Measurements from ENCODE around the gene PLXNA4.

PLXNA4 gene

DNA sequence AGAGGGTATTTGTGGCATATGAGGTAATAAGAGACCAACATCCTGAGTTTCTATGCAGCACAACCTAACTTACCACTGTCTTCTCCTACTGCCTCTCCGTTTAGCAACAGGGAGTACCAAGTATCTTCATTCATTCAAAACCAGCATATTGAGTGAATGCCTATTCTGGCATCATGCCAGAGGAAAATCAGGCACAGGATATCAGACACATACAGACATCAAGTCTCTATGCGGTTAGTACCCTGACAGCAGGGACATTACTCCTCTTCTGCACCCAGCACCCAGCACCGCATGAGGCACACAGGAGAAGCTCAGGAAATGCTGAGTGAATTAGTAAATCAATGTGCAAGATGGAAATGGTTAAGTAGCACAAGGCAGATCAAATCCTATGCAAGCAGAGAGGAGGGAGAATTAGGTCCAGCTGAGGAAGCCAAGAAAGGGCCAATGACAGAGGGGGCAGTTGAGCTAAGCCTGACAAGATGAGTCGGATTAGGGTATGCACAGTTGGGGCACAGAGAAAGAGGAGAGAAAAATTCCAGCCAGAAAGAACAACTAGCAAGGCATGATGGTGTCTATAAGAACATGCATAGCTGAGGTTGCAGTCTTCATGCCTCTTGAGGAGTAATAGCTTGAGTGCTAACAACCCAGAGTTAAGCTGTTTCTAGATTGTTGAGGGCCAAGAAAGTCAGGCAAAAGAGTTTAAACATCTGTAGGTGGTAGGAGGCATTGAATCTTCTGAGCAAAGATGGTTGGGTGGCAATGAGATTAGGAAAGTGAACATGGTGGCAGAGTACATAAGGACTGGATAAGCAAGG, 146.0 kb downstream of the PLXNA4 start:
- H3K4me3 ChIP-seq (ENCODE audit: low read depth in 1 of 2, low read length in 2 of 2): no peak overlapping the region
- H3K36me3 ChIP-seq (ENCODE audit: insufficient read depth, low read length): no peaks in the 10 kb centered on the region
- no peaks in the 10 kb centered on the region for H3K9me3 ChIP-seq (ENCODE audit: low read length)
- H3K4me1 ChIP-seq (ENCODE audit: insufficient read depth, low read length): no peaks in the 10 kb centered on the region
- no peak overlapping the region for H3K9ac ChIP-seq (ENCODE audit: low read length)
- no peaks in the 10 kb centered on the region for H3K27me3 ChIP-seq (ENCODE audit: control insufficient read depth in 1 of 2, insufficient read depth in 2 of 2, low read length in 2 of 2)
- no peak overlapping the region for H3K27ac ChIP-seq (ENCODE audit: low read depth, low read length)

DNA sequence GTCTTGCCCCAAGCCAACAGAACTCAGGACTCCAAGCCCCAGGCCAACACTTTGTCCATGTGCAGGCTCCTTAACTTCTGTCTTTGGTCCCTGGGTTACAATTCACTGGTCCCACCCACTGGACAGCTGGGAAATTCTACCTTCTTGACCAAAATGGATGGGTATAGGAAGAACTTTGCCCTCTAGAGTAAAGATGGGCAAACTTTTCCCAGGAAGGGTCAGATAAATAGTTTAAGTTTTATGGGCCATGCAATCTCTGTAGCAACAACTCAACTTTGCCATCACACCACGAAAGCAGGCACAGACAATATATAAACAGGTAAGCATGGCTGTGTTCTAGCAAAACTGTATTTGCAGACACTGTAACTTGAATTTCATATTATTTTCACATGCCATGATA, 147.1 kb downstream of the PLXNA4 start:
- Histone ChIP-seq H3K9me3 (ENCODE audit: low read length) (no peaks in the 10 kb centered on the region), H3K27me3 (ENCODE audit: control insufficient read depth in 1 of 2, insufficient read depth in 2 of 2, low read length in 2 of 2) (no peaks in the 10 kb centered on the region), H3K4me3 (ENCODE audit: low read depth in 1 of 2, low read length in 2 of 2) (no peak overlapping the region), H3K4me1 (ENCODE audit: insufficient read depth, low read length) (no peaks in the 10 kb centered on the region), H3K36me3 (ENCODE audit: insufficient read depth, low read length) (no peaks in the 10 kb centered on the region), H3K9ac (ENCODE audit: low read length) (no peak overlapping the region), H3K27ac (ENCODE audit: low read depth, low read length) (no peak overlapping the region)

GRCh38 chr7:132428247-132428919, 147.9 kb downstream of the PLXNA4 start:
- H3K4me1 ChIP-seq (ENCODE audit: insufficient read depth, low read length): no peaks in the 10 kb centered on the region
- no peak overlapping the region for H3K27ac ChIP-seq (ENCODE audit: low read depth, low read length)
- H3K4me3 ChIP-seq (ENCODE audit: low read depth in 1 of 2, low read length in 2 of 2): no peak overlapping the region
- H3K9me3 ChIP-seq (ENCODE audit: low read length): no peaks in the 10 kb centered on the region
- H3K36me3 ChIP-seq (ENCODE audit: insufficient read depth, low read length): no peaks in the 10 kb centered on the region
- H3K9ac ChIP-seq (ENCODE audit: low read length): no peak overlapping the region
- H3K27me3 ChIP-seq (ENCODE audit: control insufficient read depth in 1 of 2, insufficient read depth in 2 of 2, low read length in 2 of 2): no peaks in the 10 kb centered on the region

- no peaks in the 10 kb centered on the region for H3K4me1 ChIP-seq (ENCODE audit: insufficient read depth, low read length)
- H3K9ac ChIP-seq (ENCODE audit: low read length): no peak overlapping the region
- H3K36me3 ChIP-seq (ENCODE audit: insufficient read depth, low read length): no peaks in the 10 kb centered on the region
- no peak overlapping the region for H3K27ac ChIP-seq (ENCODE audit: low read depth, low read length)
- no peak overlapping the region for H3K4me3 ChIP-seq (ENCODE audit: low read depth in 1 of 2, low read length in 2 of 2)
- no peaks in the 10 kb centered on the region for H3K27me3 ChIP-seq (ENCODE audit: control insufficient read depth in 1 of 2, insufficient read depth in 2 of 2, low read length in 2 of 2)
- no peaks in the 10 kb centered on the region for H3K9me3 ChIP-seq (ENCODE audit: low read length)
These were observed 150.3 kb downstream of the PLXNA4 start for GRCh38 chr7:132425942-132426341.

DNA sequence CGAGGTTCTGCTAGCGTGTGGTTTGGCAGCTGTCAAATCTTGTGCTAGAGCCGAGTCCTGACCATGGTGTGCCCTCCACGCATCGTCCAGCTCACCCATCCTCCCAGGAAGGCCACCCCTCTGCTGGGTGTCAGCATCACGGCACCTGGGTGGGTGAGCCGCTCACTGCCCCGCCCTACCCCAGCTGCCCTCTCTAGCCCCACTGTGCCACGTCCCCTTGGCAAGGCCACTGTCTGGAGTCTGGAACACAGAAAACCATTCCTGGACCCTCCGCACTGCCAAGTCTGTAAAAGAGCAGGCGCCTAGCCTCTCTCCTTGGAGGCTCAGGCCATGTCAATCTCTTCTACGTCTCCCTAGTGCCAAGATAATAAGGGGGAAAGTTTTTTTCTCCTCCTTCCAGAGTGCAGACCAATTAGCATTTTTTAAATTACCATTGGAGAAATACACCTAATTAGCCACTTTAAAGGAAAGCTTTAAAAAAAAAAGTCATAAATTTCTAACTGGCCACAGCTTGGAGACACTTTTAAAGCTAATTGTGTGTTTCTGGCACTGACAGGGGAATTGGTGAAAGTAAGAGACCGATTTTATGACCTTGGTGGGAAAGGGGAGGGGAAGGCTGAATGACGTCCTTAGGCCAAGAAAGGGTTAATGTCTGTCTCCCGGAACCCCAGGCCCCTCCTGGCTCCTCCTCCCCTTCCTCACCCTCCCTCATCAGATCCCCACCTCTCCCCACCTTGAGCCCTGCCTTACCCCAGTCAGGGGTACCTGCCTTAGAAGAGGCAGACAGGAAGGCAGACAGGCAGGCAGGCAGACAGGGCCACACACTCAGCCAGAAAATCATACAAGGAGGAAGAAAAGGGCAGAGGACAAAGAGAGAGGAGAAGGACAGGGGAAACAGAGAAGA, 151.2 kb downstream of the PLXNA4 start:
- Histone ChIP-seq H3K4me1 (ENCODE audit: insufficient read depth, low read length) (no peaks in the 10 kb centered on the region), H3K9ac (ENCODE audit: low read length) (no peak overlapping the region), H3K27ac (ENCODE audit: low read depth, low read length) (no peak overlapping the region)

DNA sequence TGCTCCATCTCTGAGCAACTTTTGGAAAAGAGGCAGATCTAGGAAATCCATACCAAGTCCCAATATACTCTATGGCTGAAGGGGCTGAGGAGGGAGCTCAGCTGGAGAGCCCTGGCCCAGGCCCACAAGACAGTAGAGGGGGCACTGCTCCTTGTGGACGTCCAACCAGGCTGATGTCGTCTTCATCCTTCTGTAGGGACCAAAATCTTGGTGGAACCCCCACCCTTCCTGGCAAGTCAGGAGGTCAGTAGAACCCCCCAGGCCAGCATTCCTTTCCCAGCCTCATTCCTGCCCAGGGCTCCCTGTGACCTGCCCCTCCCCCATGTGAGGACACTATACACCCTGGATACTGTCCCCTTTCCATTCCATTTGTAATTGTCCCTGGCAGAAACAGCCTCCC, 152.0 kb downstream of the PLXNA4 start:
- H3K27ac ChIP-seq (ENCODE audit: low read depth, low read length): no peak overlapping the region
- H3K9me3 ChIP-seq (ENCODE audit: low read length): no peaks in the 10 kb centered on the region
- no peak overlapping the region for H3K4me3 ChIP-seq (ENCODE audit: low read depth in 1 of 2, low read length in 2 of 2)
- no peaks in the 10 kb centered on the region for H3K27me3 ChIP-seq (ENCODE audit: control insufficient read depth in 1 of 2, insufficient read depth in 2 of 2, low read length in 2 of 2)
- H3K4me1 ChIP-seq (ENCODE audit: insufficient read depth, low read length): no peaks in the 10 kb centered on the region
- H3K9ac ChIP-seq (ENCODE audit: low read length): no peak overlapping the region
- no peaks in the 10 kb centered on the region for H3K36me3 ChIP-seq (ENCODE audit: insufficient read depth, low read length)

More for the DNA sequence above, 151.2 kb downstream of the PLXNA4 start:
- Histone ChIP-seq H3K27me3 (ENCODE audit: control insufficient read depth in 1 of 2, insufficient read depth in 2 of 2, low read length in 2 of 2) (no peaks in the 10 kb centered on the region), H3K4me3 (ENCODE audit: low read depth in 1 of 2, low read length in 2 of 2) (no peak overlapping the region), H3K9me3 (ENCODE audit: low read length) (no peaks in the 10 kb centered on the region), H3K36me3 (ENCODE audit: insufficient read depth, low read length) (no peaks in the 10 kb centered on the region)

DNA sequence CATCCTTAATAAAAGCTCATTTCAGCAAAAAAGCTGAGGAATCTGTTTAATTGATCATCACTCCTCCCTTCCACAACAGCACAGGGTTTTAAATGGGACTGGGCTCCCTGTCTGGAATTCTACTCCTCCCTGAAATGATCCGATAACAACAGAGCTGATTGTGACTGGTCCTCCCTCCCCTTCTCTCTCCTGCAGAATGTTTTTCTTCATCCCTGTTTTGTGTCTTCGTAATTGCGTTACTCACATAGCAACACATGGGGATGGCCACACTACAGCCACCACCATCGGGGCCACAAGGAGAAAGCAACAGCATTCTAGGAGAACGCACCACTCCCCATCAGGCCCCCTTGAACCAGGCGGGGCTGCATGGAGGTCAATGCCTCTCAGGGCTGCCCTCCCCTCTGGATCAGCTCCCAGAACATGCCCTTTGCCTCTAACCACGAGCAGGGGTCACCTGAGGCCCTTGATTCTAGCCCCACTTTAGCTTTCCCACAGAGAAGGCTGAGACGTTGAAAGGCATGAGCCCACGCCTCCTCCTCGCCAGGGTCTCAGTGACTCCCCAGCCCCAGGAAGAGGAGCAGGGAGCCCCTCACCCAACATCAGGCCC, 152.6 kb downstream of the PLXNA4 start:
- Histone ChIP-seq H3K9me3 (ENCODE audit: low read length) (no peaks in the 10 kb centered on the region), H3K27me3 (ENCODE audit: control insufficient read depth in 1 of 2, insufficient read depth in 2 of 2, low read length in 2 of 2) (no peaks in the 10 kb centered on the region), H3K4me1 (ENCODE audit: insufficient read depth, low read length) (no peaks in the 10 kb centered on the region), H3K9ac (ENCODE audit: low read length) (no peak overlapping the region), H3K36me3 (ENCODE audit: insufficient read depth, low read length) (no peaks in the 10 kb centered on the region), H3K27ac (ENCODE audit: low read depth, low read length) (no peak overlapping the region), H3K4me3 (ENCODE audit: low read depth in 1 of 2, low read length in 2 of 2) (no peak overlapping the region)

GRCh38 chr7:132422502-132423111, 153.7 kb downstream of the PLXNA4 start:
- no peaks in the 10 kb centered on the region for H3K9me3 ChIP-seq (ENCODE audit: low read length)
- H3K4me3 ChIP-seq (ENCODE audit: low read depth in 1 of 2, low read length in 2 of 2): no peak overlapping the region
- H3K36me3 ChIP-seq (ENCODE audit: insufficient read depth, low read length): no peaks in the 10 kb centered on the region
- no peak overlapping the region for H3K9ac ChIP-seq (ENCODE audit: low read length)
- H3K27me3 ChIP-seq (ENCODE audit: control insufficient read depth in 1 of 2, insufficient read depth in 2 of 2, low read length in 2 of 2): no peaks in the 10 kb centered on the region
- no peak overlapping the region for H3K27ac ChIP-seq (ENCODE audit: low read depth, low read length)
- no peaks in the 10 kb centered on the region for H3K4me1 ChIP-seq (ENCODE audit: insufficient read depth, low read length)

DNA sequence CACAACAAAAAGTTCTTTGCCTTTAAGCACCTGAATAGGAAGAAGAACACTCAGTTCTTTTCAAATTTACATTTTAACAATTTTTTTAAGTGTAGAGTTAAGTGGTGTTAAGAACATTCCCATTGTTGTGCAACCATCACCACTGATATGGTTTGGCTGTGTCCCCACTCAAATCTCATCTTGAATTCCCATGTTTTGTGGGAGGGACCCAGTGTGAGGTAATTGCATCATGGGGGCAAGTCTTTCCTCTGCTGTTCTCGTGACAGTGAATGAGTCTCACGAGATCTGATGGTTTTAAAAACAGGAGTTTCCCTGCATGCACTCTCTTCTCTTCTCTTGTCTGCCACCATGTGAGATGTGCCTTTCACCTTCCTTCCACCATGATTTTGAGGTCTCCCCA, 155.7 kb downstream of the PLXNA4 start:
- no peak overlapping the region for H3K27ac ChIP-seq (ENCODE audit: low read depth, low read length)
- H3K36me3 ChIP-seq (ENCODE audit: insufficient read depth, low read length): no peaks in the 10 kb centered on the region
- no peak overlapping the region for H3K9ac ChIP-seq (ENCODE audit: low read length)
- no peaks in the 10 kb centered on the region for H3K4me1 ChIP-seq (ENCODE audit: insufficient read depth, low read length)
- no peaks in the 10 kb centered on the region for H3K9me3 ChIP-seq (ENCODE audit: low read length)
- H3K27me3 ChIP-seq (ENCODE audit: control insufficient read depth in 1 of 2, insufficient read depth in 2 of 2, low read length in 2 of 2): no peaks in the 10 kb centered on the region
- H3K4me3 ChIP-seq (ENCODE audit: low read depth in 1 of 2, low read length in 2 of 2): no peak overlapping the region

- H3K4me1 ChIP-seq (ENCODE audit: insufficient read depth, low read length): no peaks in the 10 kb centered on the region
- no peak overlapping the region for H3K9ac ChIP-seq (ENCODE audit: low read length)
- H3K36me3 ChIP-seq (ENCODE audit: insufficient read depth, low read length): no peaks in the 10 kb centered on the region
- H3K9me3 ChIP-seq (ENCODE audit: low read length): no peaks in the 10 kb centered on the region
- no peaks in the 10 kb centered on the region for H3K27me3 ChIP-seq (ENCODE audit: control insufficient read depth in 1 of 2, insufficient read depth in 2 of 2, low read length in 2 of 2)
- H3K4me3 ChIP-seq (ENCODE audit: low read depth in 1 of 2, low read length in 2 of 2): no peak overlapping the region
- H3K27ac ChIP-seq (ENCODE audit: low read depth, low read length): no peak overlapping the region
These were observed 156.7 kb downstream of the PLXNA4 start for GRCh38 chr7:132419542-132419941.

- Histone ChIP-seq H3K9me3 (ENCODE audit: low read length) (no peaks in the 10 kb centered on the region), H3K4me3 (ENCODE audit: low read depth in 1 of 2, low read length in 2 of 2) (no peak overlapping the region), H3K36me3 (ENCODE audit: insufficient read depth, low read length) (no peaks in the 10 kb centered on the region), H3K9ac (ENCODE audit: low read length) (no peak overlapping the region), H3K27ac (ENCODE audit: low read depth, low read length) (no peak overlapping the region), H3K27me3 (ENCODE audit: control insufficient read depth in 1 of 2, insufficient read depth in 2 of 2, low read length in 2 of 2) (no peaks in the 10 kb centered on the region), H3K4me1 (ENCODE audit: insufficient read depth, low read length) (no peaks in the 10 kb centered on the region)
These were observed 157.4 kb downstream of the PLXNA4 start for GRCh38 chr7:132418840-132419239.

Measured in muscle layer of colon (tissue), 2 donors.